Trophoblast cell (in vitro differentiated cells and primary cell): ENCODE results near the gene AHI1.

Experiments
- DNase-seq, 2 donors: peaks; one replicate each; pipeline ENCODE4 v3.0.0-alpha.2; 2016
- H2AFZ ChIP-seq: 2 replicates; pipeline ENCODE4 v1.6.1; 2013; ENCODE audit warnings: low read length, moderate library complexity, mild to moderate bottlenecking; ENCODE audit not compliant: insufficient read depth, poor library complexity
- H2AK5ac ChIP-seq: 2 replicates; pipeline ENCODE4 v1.6.1; 2013; ENCODE audit warnings: mild to moderate bottlenecking, low read length
- H2BK120ac ChIP-seq: 2 replicates; pipeline ENCODE4 v1.6.1; 2013; ENCODE audit warnings: low read length, mild to moderate bottlenecking, moderate library complexity; ENCODE audit not compliant: insufficient read depth, poor library complexity
- H2BK12ac ChIP-seq: 2 replicates; pipeline ENCODE4 v1.6.1; 2013; ENCODE audit warnings: mild to moderate bottlenecking, low read length, moderate library complexity
- H2BK5ac ChIP-seq: 2 replicates; pipeline ENCODE4 v1.6.1; 2013; ENCODE audit warnings: low read length, low read depth, moderate library complexity, mild to moderate bottlenecking; ENCODE audit not compliant: poor library complexity
- H3K14ac ChIP-seq: 2 replicates; pipeline ENCODE4 v1.6.1; 2013; ENCODE audit warnings: mild to moderate bottlenecking, low read length
- H3K18ac ChIP-seq: 2 replicates; pipeline ENCODE4 v1.6.1; 2013; ENCODE audit warnings: mild to moderate bottlenecking, low read length
- H3K23ac ChIP-seq: 2 replicates; pipeline ENCODE4 v1.6.1; 2013; ENCODE audit warnings: low read length
- H3K27ac ChIP-seq: 2 replicates; pipeline ENCODE4 v1.5.1; 2013; ENCODE audit warnings: low read depth, mild to moderate bottlenecking, inconsistent platforms, low read length, moderate library complexity
- H3K27me3 ChIP-seq: 2 replicates; pipeline ENCODE4 v1.6.1; 2013; ENCODE audit warnings: inconsistent platforms, mild to moderate bottlenecking, low read length, moderate library complexity; ENCODE audit not compliant: insufficient read depth
- H3K36me3 ChIP-seq, 2 experiments: 1 replicate in 1 of 2; 2 replicates in 1 of 2; pipeline ENCODE4 v1.6.1; 2013; ENCODE audit warnings: low read length in 2 of 2, mild to moderate bottlenecking in 2 of 2, moderate library complexity in 1 of 2; ENCODE audit not compliant: insufficient read depth in 2 of 2, control insufficient read depth in 1 of 2
- H3K4ac ChIP-seq: 2 replicates; pipeline ENCODE4 v1.6.1; 2013; ENCODE audit warnings: low read depth, mild to moderate bottlenecking, low read length, moderate library complexity
- H3K4me1 ChIP-seq, 2 experiments: 1 replicate in 1 of 2; 2 replicates in 1 of 2; pipeline ENCODE4 v1.6.1; 2013; ENCODE audit warnings: low read length in 2 of 2, mild to moderate bottlenecking in 2 of 2, moderate library complexity in 1 of 2; ENCODE audit not compliant: insufficient read depth in 2 of 2, control insufficient read depth in 1 of 2
- H3K4me2 ChIP-seq: 2 replicates; pipeline ENCODE4 v1.6.1; 2013; ENCODE audit warnings: inconsistent platforms, mild to moderate bottlenecking, low read length, moderate library complexity
- H3K4me3 ChIP-seq: 2 replicates; pipeline ENCODE4 v1.5.1; 2013; ENCODE audit warnings: mild to moderate bottlenecking, low read depth, low read length, inconsistent platforms
- H3K79me1 ChIP-seq: one replicate; pipeline ENCODE4 v1.6.1; 2013; ENCODE audit warnings: low read length
- H3K79me2 ChIP-seq: 2 replicates; pipeline ENCODE4 v1.6.1; 2013; ENCODE audit warnings: low read length, mild to moderate bottlenecking; ENCODE audit not compliant: control insufficient read depth, insufficient read depth, poor library complexity
- H3K9ac ChIP-seq: 2 replicates; pipeline ENCODE4 v1.6.1; 2013; ENCODE audit warnings: mild to moderate bottlenecking, low read length
- H3K9me3 ChIP-seq: 2 replicates; pipeline ENCODE4 v1.6.1; 2013; ENCODE audit warnings: low read depth, mild to moderate bottlenecking, control low read depth, inconsistent platforms, low read length; ENCODE audit not compliant: insufficient read depth
- H4K12ac ChIP-seq: 2 replicates; pipeline ENCODE4 v1.6.1; 2013; ENCODE audit warnings: low read depth, mild to moderate bottlenecking, low read length, moderate library complexity
- H4K8ac ChIP-seq: 2 replicates; pipeline ENCODE4 v1.6.1; 2013; ENCODE audit warnings: low read depth, mild to moderate bottlenecking, low read length, moderate library complexity
- H4K91ac ChIP-seq: one replicate; pipeline ENCODE4 v1.6.1; 2013; ENCODE audit warnings: low read depth, mild to moderate bottlenecking, low read length, moderate library complexity
- WGBS: extraction: QIAGEN DNeasy Blood & Tissue Kit; methylation state at CpG from one replicate; pipeline ENCODE4 v1.1.7; 2013; ENCODE audit warnings: missing lambda C conversion rate; ENCODE audit not compliant: insufficient read length, insufficient coverage; ENCODE audit errors: extremely low coverage; 5-methylcytosine and 5-hydroxymethylcytosine counted together

AHI1 gene

DNA sequence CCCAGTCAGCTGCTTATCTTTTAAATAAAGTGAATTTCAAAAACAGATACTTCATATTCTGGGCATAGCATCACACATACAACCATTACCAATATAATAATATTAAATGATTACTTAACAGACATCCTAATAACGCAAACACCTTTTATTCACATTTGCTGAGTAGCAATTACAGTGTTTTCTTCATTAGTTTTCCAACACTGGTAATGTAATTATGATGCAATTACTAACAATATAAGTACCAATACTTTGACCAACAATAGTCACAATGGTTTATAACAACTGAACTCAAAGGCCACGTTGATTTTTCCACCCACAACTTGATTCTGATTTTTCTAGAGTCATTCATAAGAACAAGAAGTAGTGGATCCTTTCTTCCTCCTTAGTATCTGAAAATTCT, 212.4 kb downstream of the AHI1 start:
- H3K14ac ChIP-seq, result no peak overlapping the region
- H2AK5ac ChIP-seq, result no peak overlapping the region
- H3K27ac ChIP-seq, result no peak overlapping the region
- no peak overlapping the region for H4K8ac ChIP-seq
- H3K18ac ChIP-seq, result no peak overlapping the region
- H3K9me3 ChIP-seq, result no peaks in the 10 kb centered on the region
- H2BK120ac ChIP-seq, result no peak overlapping the region
- no peak overlapping the region for H4K91ac ChIP-seq
- no peak overlapping the region for H3K4ac ChIP-seq
- no peak overlapping the region for H2BK12ac ChIP-seq
- no peak for DNase-seq
- H3K79me2 ChIP-seq, result no peaks in the 10 kb centered on the region
- H3K4me3 ChIP-seq, result no peak overlapping the region
- H3K23ac ChIP-seq, result no peak overlapping the region
- H3K4me1 ChIP-seq, result no peaks in the 10 kb centered on the region
- H3K9ac ChIP-seq, result no peak overlapping the region
- H3K79me1 ChIP-seq, result no peaks in the 10 kb centered on the region
- H2BK5ac ChIP-seq, result no peak overlapping the region
- WGBS, result no CpG with 5 or more reads among the region's 2 CpGs
- H3K27me3 ChIP-seq, result no peaks in the 10 kb centered on the region
- H3K4me2 ChIP-seq, result no peak overlapping the region
- H2AFZ ChIP-seq, result no peak overlapping the region
- H4K12ac ChIP-seq, result no peak overlapping the region
- peaks cover 0 to 2% of the 10 kb centered on the region in 2 experiments for H3K36me3 ChIP-seq

DNA sequence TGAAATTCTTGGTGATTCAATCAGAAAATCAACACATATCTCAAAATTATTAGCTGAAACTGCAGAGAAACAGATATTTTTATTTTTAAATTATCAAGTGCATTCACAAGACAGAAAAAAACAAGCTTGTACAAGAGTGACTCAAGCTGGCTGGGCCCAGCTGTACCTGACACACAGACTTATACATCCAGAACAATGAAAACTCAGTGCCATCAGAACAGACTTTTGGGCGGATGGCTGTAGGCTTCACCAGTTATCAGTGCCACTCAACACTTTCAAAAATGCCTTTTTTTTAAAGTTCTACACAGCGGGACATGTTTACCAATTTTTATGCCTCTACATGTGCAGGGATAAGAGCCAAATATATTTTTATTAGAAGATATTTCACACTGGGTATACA, 213.6 kb downstream of the AHI1 start:
- no peak overlapping the region for H4K8ac ChIP-seq
- no peak overlapping the region for H2BK5ac ChIP-seq
- H3K27me3 ChIP-seq, result no peaks in the 10 kb centered on the region
- H3K27ac ChIP-seq, result no peak overlapping the region
- H3K79me2 ChIP-seq, result no peaks in the 10 kb centered on the region
- WGBS, result no CpG with 5 or more reads among the region's 2 CpGs
- no peak overlapping the region for H2AFZ ChIP-seq
- H4K91ac ChIP-seq, result no peak overlapping the region
- H3K9me3 ChIP-seq, result no peaks in the 10 kb centered on the region
- no peak overlapping the region for H3K4me3 ChIP-seq
- no peak overlapping the region for H3K4ac ChIP-seq
- no peak overlapping the region for H4K12ac ChIP-seq
- H3K4me1 ChIP-seq, result no peaks in the 10 kb centered on the region
- no peaks in the 10 kb centered on the region for H3K79me1 ChIP-seq
- no peak for DNase-seq
- H2AK5ac ChIP-seq, result no peak overlapping the region
- no peak overlapping the region for H2BK12ac ChIP-seq
- H3K18ac ChIP-seq, result no peak overlapping the region
- no peak overlapping the region for H3K9ac ChIP-seq
- H3K4me2 ChIP-seq, result no peak overlapping the region
- no peaks in the 10 kb centered on the region for H3K36me3 ChIP-seq
- H2BK120ac ChIP-seq, result no peak overlapping the region
- no peak overlapping the region for H3K23ac ChIP-seq
- no peak overlapping the region for H3K14ac ChIP-seq

- Histone ChIP-seq H3K79me2 (no peaks in the 10 kb centered on the region), H2AFZ (no peak overlapping the region), H3K27ac (no peak overlapping the region), H4K91ac (no peak overlapping the region), H2BK120ac (no peak overlapping the region), H3K9me3 (no peaks in the 10 kb centered on the region), H3K18ac (no peak overlapping the region), H3K4me2 (no peak overlapping the region), H2AK5ac (no peak overlapping the region), H2BK12ac (no peak overlapping the region), H4K12ac (no peak overlapping the region), H3K79me1 (no peaks in the 10 kb centered on the region), H3K4ac (no peak overlapping the region), H3K14ac (no peak overlapping the region), H2BK5ac (no peak overlapping the region), H4K8ac (no peak overlapping the region), H3K36me3 (no peaks in the 10 kb centered on the region), H3K9ac (no peak overlapping the region), H3K4me3 (no peak overlapping the region), H3K4me1 (no peaks in the 10 kb centered on the region), H3K27me3 (no peaks in the 10 kb centered on the region), H3K23ac (no peak overlapping the region)
- no peak for DNase-seq
Observed at GRCh38 chr6:135282395-135282794, 215.1 kb downstream of the AHI1 start.

DNA sequence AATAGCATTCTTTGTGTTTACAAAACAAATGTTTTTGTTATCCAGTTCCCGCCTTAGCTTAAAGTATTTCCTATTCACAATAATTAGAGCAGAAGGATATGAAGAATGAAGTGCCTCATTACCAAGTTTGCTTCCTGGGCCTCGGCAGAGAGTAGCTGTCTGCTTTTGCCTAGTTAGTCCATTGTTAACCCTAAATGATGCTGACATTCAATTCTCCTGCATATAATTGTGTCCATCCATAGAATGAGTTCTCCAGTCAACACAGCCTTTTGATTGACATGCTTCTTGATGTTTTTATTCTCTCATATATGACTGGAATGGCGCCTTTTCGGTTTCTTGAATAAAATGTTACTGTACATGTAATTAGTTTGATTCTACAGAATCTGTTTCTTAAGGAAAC, 215.6 kb downstream of the AHI1 start:
- Histone ChIP-seq H3K27me3 (no peaks in the 10 kb centered on the region), H3K4me3 (no peak overlapping the region), H3K9me3 (no peaks in the 10 kb centered on the region), H3K4me1 (no peaks in the 10 kb centered on the region), H2BK12ac (no peak overlapping the region), H2BK120ac (no peak overlapping the region), H4K12ac (no peak overlapping the region), H3K36me3 (no peaks in the 10 kb centered on the region), H3K79me1 (no peaks in the 10 kb centered on the region), H3K9ac (no peak overlapping the region), H2BK5ac (no peak overlapping the region), H2AK5ac (no peak overlapping the region), H2AFZ (no peak overlapping the region), H3K4ac (no peak overlapping the region), H3K4me2 (no peak overlapping the region), H3K79me2 (no peaks in the 10 kb centered on the region), H3K14ac (no peak overlapping the region), H3K23ac (no peak overlapping the region), H3K27ac (no peak overlapping the region), H3K18ac (no peak overlapping the region), H4K91ac (no peak overlapping the region), H4K8ac (no peak overlapping the region)
- DNase-seq, result no peak
- WGBS, result no CpG with 5 or more reads among the region's 4 CpGs

- H3K79me1 ChIP-seq, result no peaks in the 10 kb centered on the region
- no peak overlapping the region for H3K14ac ChIP-seq
- H3K27ac ChIP-seq, result no peak overlapping the region
- H3K18ac ChIP-seq, result no peak overlapping the region
- WGBS, result no CpG with 5 or more reads among the region's 2 CpGs
- H3K4ac ChIP-seq, result no peak overlapping the region
- H3K9me3 ChIP-seq, result no peaks in the 10 kb centered on the region
- no peaks in the 10 kb centered on the region for H3K4me1 ChIP-seq
- H4K91ac ChIP-seq, result no peak overlapping the region
- H3K9ac ChIP-seq, result no peak overlapping the region
- no peak overlapping the region for H3K4me2 ChIP-seq
- H4K8ac ChIP-seq, result no peak overlapping the region
- H4K12ac ChIP-seq, result no peak overlapping the region
- no peaks in the 10 kb centered on the region for H3K79me2 ChIP-seq
- no peak overlapping the region for H2AFZ ChIP-seq
- no peak overlapping the region for H3K23ac ChIP-seq
- no peak overlapping the region for H3K4me3 ChIP-seq
- DNase-seq, result no peak
- no peak overlapping the region for H2AK5ac ChIP-seq
- no peak overlapping the region for H2BK12ac ChIP-seq
- no peak overlapping the region for H2BK120ac ChIP-seq
- H2BK5ac ChIP-seq, result no peak overlapping the region
- no peaks in the 10 kb centered on the region for H3K36me3 ChIP-seq
- H3K27me3 ChIP-seq, result no peaks in the 10 kb centered on the region
Observed at GRCh38 chr6:135281227-135281626, 216.3 kb downstream of the AHI1 start.
